ENCODE data around the gene ATRN.

Gene ATRN

GRCh38 chr20:3452690-3453089, 18.1 kb upstream of the ATRN start:
- TF ChIP-seq, protein P1, sequence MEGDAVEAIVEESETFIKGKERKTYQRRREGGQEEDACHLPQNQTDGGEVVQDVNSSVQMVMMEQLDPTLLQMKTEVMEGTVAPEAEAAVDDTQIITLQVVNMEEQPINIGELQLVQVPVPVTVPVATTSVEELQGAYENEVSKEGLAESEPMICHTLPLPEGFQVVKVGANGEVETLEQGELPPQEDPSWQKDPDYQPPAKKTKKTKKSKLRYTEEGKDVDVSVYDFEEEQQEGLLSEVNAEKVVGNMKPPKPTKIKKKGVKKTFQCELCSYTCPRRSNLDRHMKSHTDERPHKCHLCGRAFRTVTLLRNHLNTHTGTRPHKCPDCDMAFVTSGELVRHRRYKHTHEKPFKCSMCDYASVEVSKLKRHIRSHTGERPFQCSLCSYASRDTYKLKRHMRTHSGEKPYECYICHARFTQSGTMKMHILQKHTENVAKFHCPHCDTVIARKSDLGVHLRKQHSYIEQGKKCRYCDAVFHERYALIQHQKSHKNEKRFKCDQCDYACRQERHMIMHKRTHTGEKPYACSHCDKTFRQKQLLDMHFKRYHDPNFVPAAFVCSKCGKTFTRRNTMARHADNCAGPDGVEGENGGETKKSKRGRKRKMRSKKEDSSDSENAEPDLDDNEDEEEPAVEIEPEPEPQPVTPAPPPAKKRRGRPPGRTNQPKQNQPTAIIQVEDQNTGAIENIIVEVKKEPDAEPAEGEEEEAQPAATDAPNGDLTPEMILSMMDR (conservative IDR thresholded peaks at IDR 0.05) = no peak
- no peak for TF ChIP-seq ZFX (IDR thresholded peaks at IDR 0.05)

GRCh38 chr20:3454831-3455230, 16.0 kb upstream of the ATRN start:
- TF ChIP-seq, protein P1 (conservative IDR thresholded peaks at IDR 0.05) = no peak
- no peak for TF ChIP-seq ZFX (IDR thresholded peaks at IDR 0.05)
- no peak overlapping the region for H3K27ac ChIP-seq

More at GRCh38 chr20:3452690-3453089, 18.1 kb upstream of the ATRN start:
- no peak overlapping the region for H3K27ac ChIP-seq

- no peak overlapping the region for H3K27ac ChIP-seq
- no peak for TF ChIP-seq ZFX (IDR thresholded peaks at IDR 0.05)
- TF ChIP-seq, protein P1 (conservative IDR thresholded peaks at IDR 0.05) = no peak
Measured at GRCh38 chr20:3456648-3457047, 14.2 kb upstream of the ATRN start.

DNA sequence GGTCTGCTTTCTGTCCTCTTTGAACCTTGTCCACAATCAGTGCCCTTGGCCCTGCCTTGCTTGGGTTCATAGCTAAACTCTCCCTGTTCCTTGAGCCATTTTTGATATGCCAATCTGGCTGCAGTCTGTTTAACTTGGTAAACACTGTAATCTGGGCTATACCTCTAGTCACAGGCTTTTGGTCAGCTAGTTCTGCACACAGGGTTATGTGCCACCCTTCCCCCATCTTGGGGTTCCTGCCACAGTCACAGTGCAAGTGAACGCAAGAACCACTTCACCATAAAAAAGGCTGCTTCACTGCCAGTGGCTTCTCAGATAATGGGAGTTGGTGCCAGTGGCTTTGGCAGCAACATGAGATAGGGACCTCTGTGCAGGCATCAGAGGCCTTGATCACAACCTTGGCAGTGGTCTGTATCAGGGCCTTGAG, 10.9 kb upstream of the ATRN start:
- H3K27ac ChIP-seq = no peak overlapping the region
- TF ChIP-seq ZFX (IDR thresholded peaks at IDR 0.05) = no peak
- TF ChIP-seq, protein P1 (conservative IDR thresholded peaks at IDR 0.05) = no peak

DNA sequence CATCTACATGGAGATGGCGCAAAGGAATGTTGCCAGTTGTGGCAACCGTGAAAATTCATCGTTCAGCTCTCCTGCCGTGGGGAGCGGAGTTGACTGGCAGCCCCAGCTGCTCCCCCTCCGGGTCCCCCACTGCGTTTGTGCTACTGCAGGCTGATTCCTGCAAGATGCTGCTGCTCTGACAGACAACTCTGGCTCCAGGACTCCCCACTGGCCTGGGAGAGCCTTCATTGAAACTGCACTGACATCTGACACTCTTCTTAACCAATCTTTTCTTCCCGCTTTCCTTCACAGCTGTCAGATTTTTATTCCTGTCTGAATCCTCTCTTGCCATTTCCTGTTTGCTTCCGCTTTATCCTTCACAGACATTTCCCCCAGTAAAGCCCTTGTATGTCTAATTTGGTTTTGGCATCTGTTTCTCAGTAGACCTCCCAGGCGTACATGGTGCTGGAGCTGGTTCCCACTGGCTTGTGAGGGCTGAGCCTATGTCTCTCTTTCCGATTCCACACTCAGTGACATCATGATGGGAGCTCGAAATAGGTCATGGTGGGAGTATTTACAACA, 9.5 kb upstream of the ATRN start:
- H3K27ac ChIP-seq = no peak overlapping the region
- TF ChIP-seq ZFX (IDR thresholded peaks at IDR 0.05) = no peak
- TF ChIP-seq, protein P1 (conservative IDR thresholded peaks at IDR 0.05) = no peak

DNA sequence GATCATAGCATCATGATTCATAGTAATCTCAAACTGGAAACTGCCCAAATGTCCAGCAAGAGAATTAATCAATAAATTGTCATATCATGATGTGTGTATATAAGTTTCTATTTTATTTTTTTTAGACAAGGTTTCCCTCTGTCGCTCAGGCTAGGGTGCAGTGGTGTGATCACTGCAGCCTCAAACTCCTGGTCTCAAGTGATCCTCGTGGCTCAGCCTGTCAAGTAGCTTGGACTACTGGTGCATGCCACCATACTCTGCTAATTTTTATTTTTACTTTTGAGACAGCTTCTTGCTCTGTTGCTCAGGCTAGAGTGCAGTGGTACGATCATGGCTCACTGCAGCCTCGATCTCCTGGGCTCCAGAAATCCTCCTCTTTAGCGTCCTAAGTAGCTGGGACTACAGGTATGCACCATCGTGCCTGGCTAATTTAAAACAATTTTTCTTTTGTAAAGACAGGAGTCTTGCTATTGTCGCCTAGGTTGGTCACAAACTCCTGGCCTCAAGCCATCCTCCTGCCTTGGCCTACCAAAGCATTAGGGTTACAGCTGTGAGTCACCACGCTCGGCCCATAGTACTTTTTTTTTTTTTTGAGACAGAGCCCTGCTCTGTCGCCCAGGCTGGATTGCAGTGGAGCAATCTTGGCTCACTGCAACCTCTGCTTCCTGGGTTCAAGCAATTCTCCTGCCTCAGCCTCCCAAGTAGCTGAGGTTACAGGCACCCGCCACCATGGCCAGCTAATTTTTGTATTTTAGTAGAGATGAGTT, 8.7 kb upstream of the ATRN start:
- no peak overlapping the region for H3K27ac ChIP-seq
- TF ChIP-seq ZFX (IDR thresholded peaks at IDR 0.05) = no peak
- TF ChIP-seq, protein P1 (conservative IDR thresholded peaks at IDR 0.05) = no peak

DNA sequence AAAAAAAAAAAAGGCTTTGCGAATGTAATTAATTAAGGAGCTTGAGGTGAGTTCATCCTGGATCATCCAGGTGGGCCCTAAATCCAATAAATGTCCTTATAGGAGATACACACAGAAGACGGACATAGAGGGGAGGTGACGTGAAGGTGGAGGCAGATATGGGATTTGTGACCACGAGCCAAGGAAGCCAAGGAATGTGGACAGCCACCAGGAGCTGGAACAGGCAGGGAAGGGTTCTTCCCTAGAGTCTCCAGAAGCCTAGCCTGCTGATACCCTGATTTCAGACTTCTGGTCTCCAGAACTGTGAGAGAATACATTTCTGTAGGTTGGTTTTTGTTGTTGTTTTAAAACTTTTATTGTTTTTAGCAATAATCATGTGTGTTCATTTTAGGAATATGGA, 6.7 kb upstream of the ATRN start:
- TF ChIP-seq ZFX (IDR thresholded peaks at IDR 0.05) = no peak
- TF ChIP-seq, protein P1 (conservative IDR thresholded peaks at IDR 0.05) = no peak
- H3K27ac ChIP-seq = no peak overlapping the region

All from C4-2B (cell line).